HepG2 (cell line): Measurements from ENCODE around the gene RAB3IP. TPM values are rescaled to one million over a fixed set of nuclear protein-coding genes. Genes with fewer than 3 reads are reported as not detected.

Experiments
- FOXM1 ChIP-seq: sonication (generic); formaldehyde crosslinking; IDR thresholded peaks from 2 replicates; pipeline ENCODE4 v1.5.0; 2020; ENCODE audit warnings: missing genetic modification reagents
- HMG20B ChIP-seq: conservative IDR thresholded peaks from 2 replicates; pipeline ENCODE4 v1.6.1; 2016; ENCODE audit warnings: missing genetic modification reagents, missing compliant biosample characterization
- HNRNPL ChIP-seq: fragments of 200-400 bp; formaldehyde crosslinking; IDR thresholded peaks from 2 replicates; pipeline ENCODE4 v1.6.1; 2017; ENCODE audit warnings: mild to moderate bottlenecking, low read depth, low read length
- KLF15 ChIP-seq: sonication (generic); formaldehyde crosslinking; IDR thresholded peaks from 2 replicates; pipeline ENCODE4 v1.8.1; 2023; ENCODE audit warnings: borderline replicate concordance, mild to moderate bottlenecking, inconsistent platforms, missing genetic modification reagents, mixed read lengths
- PPARG ChIP-seq: conservative IDR thresholded peaks from 2 replicates; pipeline ENCODE4 v1.6.1; 2016; ENCODE audit warnings: missing biosample characterization, missing genetic modification reagents
- SIN3A ChIP-seq: IDR thresholded peaks from 2 replicates; pipeline ENCODE4 v1.6.1; 2011; ENCODE audit warnings: low read depth, mild to moderate bottlenecking, control low read depth, low read length, borderline replicate concordance
- TCF7 ChIP-seq: sonication (generic); IDR thresholded peaks from 2 replicates; pipeline ENCODE4 v1.6.1; 2016; ENCODE audit warnings: antibody characterized with exemption, low read depth
- THYN1 ChIP-seq: sonication (generic); formaldehyde crosslinking; IDR thresholded peaks from 2 replicates; pipeline ENCODE4 v1.8.1; 2023; ENCODE audit warnings: low read depth, mild to moderate bottlenecking, moderate library complexity, missing genetic modification reagents, borderline replicate concordance
- TSC22D2 ChIP-seq: sonication (generic); formaldehyde crosslinking; IDR thresholded peaks from 2 replicates; pipeline ENCODE4 v1.5.1; 2020; ENCODE audit warnings: missing genetic modification reagents, mild to moderate bottlenecking, borderline replicate concordance
- YY1 ChIP-seq: IDR thresholded peaks from 2 replicates; pipeline ENCODE4 v1.6.1; 2011; ENCODE audit warnings: low read length, low read depth, moderate library complexity, mild to moderate bottlenecking; ENCODE audit not compliant: insufficient read depth, insufficient replicate concordance
- ZFP41 ChIP-seq: sonication (generic); formaldehyde crosslinking; IDR thresholded peaks from 2 replicates; pipeline ENCODE4 v1.4.0; 2020; ENCODE audit warnings: mild to moderate bottlenecking, missing genetic modification reagents, borderline replicate concordance
- ZNF326 ChIP-seq: sonication (generic); formaldehyde crosslinking; IDR thresholded peaks from 2 replicates; pipeline ENCODE4 v1.4.0; 2020; ENCODE audit warnings: missing genetic modification reagents, borderline replicate concordance
- ZNF33B ChIP-seq: sonication (generic); formaldehyde crosslinking; IDR thresholded peaks from 2 replicates; pipeline ENCODE4 v1.5.1; 2020; ENCODE audit warnings: mild to moderate bottlenecking, missing genetic modification reagents
- ZNF768 ChIP-seq: sonication (generic); formaldehyde crosslinking; IDR thresholded peaks from 2 replicates; pipeline ENCODE4 v1.4.0; 2020; ENCODE audit warnings: missing genetic modification reagents
- ZNF878 ChIP-seq: sonication (generic); formaldehyde crosslinking; IDR thresholded peaks from 2 replicates; pipeline ENCODE4 v1.8.1; 2023; ENCODE audit warnings: mild to moderate bottlenecking, missing genetic modification reagents, moderate library complexity
- polyA plus RNA-seq, 8 experiments: library from polyadenylated mRNA; depleted of rRNA in 3 of 8; stranded (reverse) in 7 of 8; unstranded in 1 of 8; fragments of >200 nt; fragmentation: Illumina TruSeq in 4 of 8; extraction: Trizol in 4 of 8; gene quantifications; 2 replicates each; pipeline versions ENCODE4 v1.2.1 to v1.2.3, GENCODE V29; 2011 to 2016; ENCODE audit warnings: low read depth in 4 of 8, missing spikeins in 1 of 8, mixed read lengths in 1 of 8; ENCODE audit not compliant: insufficient read depth in 1 of 8
- total RNA-seq, 5 experiments: library from RNA; depleted of rRNA; stranded (reverse); fragments of >200 nt; fragmentation: Illumina TruSeq; extraction: Trizol; gene quantifications; 2 replicates each; pipeline ENCODE4 v1.2.3, GENCODE V29; 2016; ENCODE audit warnings: low read depth in 1 of 5
- TF ChIP-seq, protein P1 (sequence below): sonication (generic); formaldehyde crosslinking; IDR thresholded peaks from 2 replicates; pipeline ENCODE4 v1.5.0; 2020; ENCODE audit warnings: mild to moderate bottlenecking, missing genetic modification reagents
- TF ChIP-seq, protein P2 (sequence below): sonication (generic); formaldehyde crosslinking; IDR thresholded peaks from 2 replicates; pipeline ENCODE4 v1.4.0; 2020; ENCODE audit warnings: missing genetic modification reagents, mild to moderate bottlenecking, borderline replicate concordance
- TF ChIP-seq, protein P3 (sequence below): sonication (generic); formaldehyde crosslinking; IDR thresholded peaks from 2 replicates; pipeline ENCODE4 v1.8.0; 2022; ENCODE audit warnings: mild to moderate bottlenecking, missing genetic modification reagents, moderate library complexity
- TF ChIP-seq, protein P4 (sequence below): sonication (generic); formaldehyde crosslinking; IDR thresholded peaks from 2 replicates; pipeline ENCODE4 v1.4.0; 2020; ENCODE audit warnings: mild to moderate bottlenecking, missing genetic modification reagents
- TF ChIP-seq, protein P5 (sequence below): sonication (generic); formaldehyde crosslinking; IDR thresholded peaks from 2 replicates; pipeline ENCODE4 v1.4.0; 2020; ENCODE audit warnings: missing genetic modification reagents

The RAB3IP gene
- total and polyA plus RNA-seq, 2 of the 13 experiments (the other 11 are each of a cell fraction or from before 2014, with no cell fraction given), result 33.6 to 41.1 TPM

DNA sequence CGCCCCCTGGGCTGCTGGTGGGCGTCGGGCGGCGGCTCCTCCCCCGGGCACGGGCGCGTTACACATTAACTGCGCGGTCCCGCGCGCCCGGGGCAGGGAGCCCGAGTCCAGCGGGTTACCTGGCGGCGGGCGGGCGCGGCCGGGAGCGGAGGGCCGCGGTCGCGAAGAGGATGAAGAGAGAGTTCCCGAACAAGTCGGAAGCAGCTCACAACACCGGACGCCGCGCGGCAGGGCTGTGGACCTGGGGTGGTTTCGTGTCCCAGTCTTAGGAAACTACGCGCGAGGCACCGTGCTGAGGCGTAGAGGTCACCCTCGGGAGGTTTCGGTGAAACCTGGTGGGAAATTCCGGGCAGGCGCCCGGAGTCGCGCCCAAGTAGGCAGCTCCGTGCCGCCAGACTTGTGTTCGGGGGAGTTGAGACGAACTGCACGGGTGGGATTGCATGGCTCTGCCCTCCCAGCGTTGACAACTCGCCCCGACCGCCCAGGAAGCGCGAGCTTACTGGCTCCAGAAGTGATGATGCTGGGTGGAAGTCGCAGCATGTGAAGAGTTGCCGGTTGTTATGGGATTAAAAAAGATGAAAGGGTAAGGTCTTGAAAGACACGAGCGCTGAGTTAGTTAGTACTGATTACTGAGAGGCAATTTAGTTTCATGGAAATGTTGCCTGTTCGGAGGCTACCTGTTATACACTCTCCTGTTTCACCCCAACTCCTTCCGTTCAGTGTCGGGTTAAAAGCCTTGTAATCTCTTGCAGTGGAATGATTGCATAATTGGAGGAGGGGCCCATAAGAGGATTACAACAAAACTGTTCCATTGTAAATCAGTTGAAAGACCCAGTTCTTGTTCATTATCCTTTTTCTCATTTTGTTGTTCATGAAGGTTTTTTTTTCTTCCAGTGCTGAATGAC lies 879 bp downstream of the RAB3IP start (continued):
- TF ChIP-seq, protein P1, sequence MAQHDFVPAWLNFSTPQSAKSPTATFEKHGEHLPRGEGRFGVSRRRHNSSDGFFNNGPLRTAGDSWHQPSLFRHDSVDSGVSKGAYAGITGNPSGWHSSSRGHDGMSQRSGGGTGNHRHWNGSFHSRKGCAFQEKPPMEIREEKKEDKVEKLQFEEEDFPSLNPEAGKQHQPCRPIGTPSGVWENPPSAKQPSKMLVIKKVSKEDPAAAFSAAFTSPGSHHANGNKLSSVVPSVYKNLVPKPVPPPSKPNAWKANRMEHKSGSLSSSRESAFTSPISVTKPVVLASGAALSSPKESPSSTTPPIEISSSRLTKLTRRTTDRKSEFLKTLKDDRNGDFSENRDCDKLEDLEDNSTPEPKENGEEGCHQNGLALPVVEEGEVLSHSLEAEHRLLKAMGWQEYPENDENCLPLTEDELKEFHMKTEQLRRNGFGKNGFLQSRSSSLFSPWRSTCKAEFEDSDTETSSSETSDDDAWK (CRISPR knock-in tag), result no peak
- no peak for TF ChIP-seq TSC22D2
- TF ChIP-seq ZNF326 (CRISPR knock-in tag), result no peak
- TF ChIP-seq HNRNPL, result no peak
- TF ChIP-seq ZFP41, result no peak
- peak; percentile 4; the same call in 1 of the 2 replicates for TF ChIP-seq ZNF768 (CRISPR knock-in tag)
- no peak for TF ChIP-seq PPARG (CRISPR knock-in tag)
- TF ChIP-seq, protein P2, sequence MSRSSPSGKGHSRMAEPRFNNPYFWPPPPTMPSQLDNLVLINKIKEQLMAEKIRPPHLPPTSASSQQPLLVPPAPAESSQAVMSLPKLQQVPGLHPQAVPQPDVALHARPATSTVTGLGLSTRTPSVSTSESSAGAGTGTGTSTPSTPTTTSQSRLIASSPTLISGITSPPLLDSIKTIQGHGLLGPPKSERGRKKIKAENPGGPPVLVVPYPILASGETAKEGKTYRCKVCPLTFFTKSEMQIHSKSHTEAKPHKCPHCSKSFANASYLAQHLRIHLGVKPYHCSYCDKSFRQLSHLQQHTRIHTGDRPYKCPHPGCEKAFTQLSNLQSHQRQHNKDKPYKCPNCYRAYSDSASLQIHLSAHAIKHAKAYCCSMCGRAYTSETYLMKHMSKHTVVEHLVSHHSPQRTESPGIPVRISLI (CRISPR knock-in tag), result no peak
- TF ChIP-seq, protein P3, sequence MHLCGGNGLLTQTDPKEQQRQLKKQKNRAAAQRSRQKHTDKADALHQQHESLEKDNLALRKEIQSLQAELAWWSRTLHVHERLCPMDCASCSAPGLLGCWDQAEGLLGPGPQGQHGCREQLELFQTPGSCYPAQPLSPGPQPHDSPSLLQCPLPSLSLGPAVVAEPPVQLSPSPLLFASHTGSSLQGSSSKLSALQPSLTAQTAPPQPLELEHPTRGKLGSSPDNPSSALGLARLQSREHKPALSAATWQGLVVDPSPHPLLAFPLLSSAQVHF (CRISPR knock-in tag), result no peak
- TF ChIP-seq TCF7, result peak; percentile 39
- no peak for TF ChIP-seq THYN1 (CRISPR knock-in tag)
- 0 out of 2 replicates have a peak, but pooled peaks have one; percentile 37 for TF ChIP-seq HMG20B (CRISPR knock-in tag)
- TF ChIP-seq KLF15 (CRISPR knock-in tag), result no peak
- TF ChIP-seq ZNF878 (CRISPR knock-in tag), result 0 out of 2 replicates have a peak, but pooled peaks have one; percentile 40
- TF ChIP-seq, protein P4, sequence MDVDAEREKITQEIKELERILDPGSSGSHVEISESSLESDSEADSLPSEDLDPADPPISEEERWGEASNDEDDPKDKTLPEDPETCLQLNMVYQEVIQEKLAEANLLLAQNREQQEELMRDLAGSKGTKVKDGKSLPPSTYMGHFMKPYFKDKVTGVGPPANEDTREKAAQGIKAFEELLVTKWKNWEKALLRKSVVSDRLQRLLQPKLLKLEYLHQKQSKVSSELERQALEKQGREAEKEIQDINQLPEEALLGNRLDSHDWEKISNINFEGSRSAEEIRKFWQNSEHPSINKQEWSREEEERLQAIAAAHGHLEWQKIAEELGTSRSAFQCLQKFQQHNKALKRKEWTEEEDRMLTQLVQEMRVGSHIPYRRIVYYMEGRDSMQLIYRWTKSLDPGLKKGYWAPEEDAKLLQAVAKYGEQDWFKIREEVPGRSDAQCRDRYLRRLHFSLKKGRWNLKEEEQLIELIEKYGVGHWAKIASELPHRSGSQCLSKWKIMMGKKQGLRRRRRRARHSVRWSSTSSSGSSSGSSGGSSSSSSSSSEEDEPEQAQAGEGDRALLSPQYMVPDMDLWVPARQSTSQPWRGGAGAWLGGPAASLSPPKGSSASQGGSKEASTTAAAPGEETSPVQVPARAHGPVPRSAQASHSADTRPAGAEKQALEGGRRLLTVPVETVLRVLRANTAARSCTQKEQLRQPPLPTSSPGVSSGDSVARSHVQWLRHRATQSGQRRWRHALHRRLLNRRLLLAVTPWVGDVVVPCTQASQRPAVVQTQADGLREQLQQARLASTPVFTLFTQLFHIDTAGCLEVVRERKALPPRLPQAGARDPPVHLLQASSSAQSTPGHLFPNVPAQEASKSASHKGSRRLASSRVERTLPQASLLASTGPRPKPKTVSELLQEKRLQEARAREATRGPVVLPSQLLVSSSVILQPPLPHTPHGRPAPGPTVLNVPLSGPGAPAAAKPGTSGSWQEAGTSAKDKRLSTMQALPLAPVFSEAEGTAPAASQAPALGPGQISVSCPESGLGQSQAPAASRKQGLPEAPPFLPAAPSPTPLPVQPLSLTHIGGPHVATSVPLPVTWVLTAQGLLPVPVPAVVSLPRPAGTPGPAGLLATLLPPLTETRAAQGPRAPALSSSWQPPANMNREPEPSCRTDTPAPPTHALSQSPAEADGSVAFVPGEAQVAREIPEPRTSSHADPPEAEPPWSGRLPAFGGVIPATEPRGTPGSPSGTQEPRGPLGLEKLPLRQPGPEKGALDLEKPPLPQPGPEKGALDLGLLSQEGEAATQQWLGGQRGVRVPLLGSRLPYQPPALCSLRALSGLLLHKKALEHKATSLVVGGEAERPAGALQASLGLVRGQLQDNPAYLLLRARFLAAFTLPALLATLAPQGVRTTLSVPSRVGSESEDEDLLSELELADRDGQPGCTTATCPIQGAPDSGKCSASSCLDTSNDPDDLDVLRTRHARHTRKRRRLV (CRISPR knock-in tag), result no peak
- TF ChIP-seq ZNF33B, result no peak
- TF ChIP-seq, protein P5, sequence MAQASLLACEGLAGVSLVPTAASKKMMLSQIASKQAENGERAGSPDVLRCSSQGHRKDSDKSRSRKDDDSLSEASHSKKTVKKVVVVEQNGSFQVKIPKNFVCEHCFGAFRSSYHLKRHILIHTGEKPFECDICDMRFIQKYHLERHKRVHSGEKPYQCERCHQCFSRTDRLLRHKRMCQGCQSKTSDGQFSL, result no peak
- peak; percentile 20 for TF ChIP-seq YY1
- TF ChIP-seq SIN3A, result peak; percentile 68; the same call in 1 of the 2 replicates
- no peak for TF ChIP-seq FOXM1 (CRISPR knock-in tag)
